ENCODE data around the gene ARHGAP6. TPM values are rescaled to one million over a fixed set of nuclear protein-coding genes. Genes with fewer than 3 reads are reported as not detected.
A peak's percentile ranks its signal among the peaks of the same experiment; 100 is the strongest.

Gene ARHGAP6
- total and polyA plus RNA-seq, 2 experiments from 2014 or later = 0.26 to 0.59 TPM

DNA sequence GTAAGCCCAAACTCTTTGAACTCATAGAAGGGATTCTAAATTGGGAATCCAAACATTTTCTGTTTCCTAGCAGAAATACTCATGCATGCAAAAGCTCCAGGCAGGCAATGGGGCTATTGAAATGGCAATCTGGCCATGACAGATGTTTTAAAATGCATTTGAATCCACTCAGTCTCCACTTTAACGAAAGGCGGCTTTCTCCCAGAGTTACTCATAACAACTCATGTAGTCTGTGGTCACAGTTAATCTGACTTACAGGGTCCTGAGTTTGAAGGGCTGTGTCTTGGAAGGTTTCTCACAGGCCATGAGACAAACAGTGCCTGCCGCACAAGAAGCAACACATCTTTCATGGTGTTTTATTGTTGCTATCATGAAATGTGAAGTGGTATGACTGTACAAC, 186.8 kb downstream of the ARHGAP6 start:
- Histone ChIP-seq H3K4me2 (peak overlapping the region; percentile 35; the same call in 1 of the 2 replicates), H2AFZ (no peak overlapping the region; the same call in 1 of the 2 replicates), H3K79me2 (replicated peaks; ENCODE audit: insufficient read depth) (no peaks in the 10 kb centered on the region), H3K27ac (ENCODE audit: low read depth) (no peak overlapping the region), H4K20me1 (replicated peaks; ENCODE audit: insufficient read depth) (no peaks in the 10 kb centered on the region), H3K4me1 (ENCODE audit: insufficient read depth) (peaks cover 15% of the 10 kb centered on the region; the same call in 1 of the 2 replicates), H3K36me3 (ENCODE audit: insufficient read depth) (no peaks in the 10 kb centered on the region), H3K9me2 (ENCODE audit: insufficient read depth) (no peaks in the 10 kb centered on the region), H3F3A (replicated peaks; ENCODE audit: low read depth) (no peaks in the 10 kb centered on the region), H3K27me3 (ENCODE audit: insufficient read depth) (no peaks in the 10 kb centered on the region), H3K4me3 (no peak overlapping the region)
- no peak overlapping the region for H3K27ac Mint-ChIP-seq
- ATAC-seq = no peak
- peaks cover under 1% of the 10 kb centered on the region for H3K27me3 Mint-ChIP-seq (ENCODE audit: insufficient read depth, low read depth, poor library complexity)
- DNase-seq (ENCODE audit: low spot score) = peak; percentile 0
- H3K4me1 Mint-ChIP-seq = peaks cover 29% of the 10 kb centered on the region
- no peak for TF ChIP-seq NANOG (IDR thresholded peaks at IDR 0.05; ENCODE audit: borderline replicate concordance)
- no peak for TF ChIP-seq STAT1 (IDR thresholded peaks at IDR 0.05; ENCODE audit: unreplicated experiment)
- no peak for TF ChIP-seq JUNB (IDR thresholded peaks at IDR 0.05; ENCODE audit: unreplicated experiment)
- no peak for TF ChIP-seq EZH2phosphoT487 (IDR thresholded peaks at IDR 0.05; ENCODE audit: unreplicated experiment)
- TF ChIP-seq, protein P1, sequence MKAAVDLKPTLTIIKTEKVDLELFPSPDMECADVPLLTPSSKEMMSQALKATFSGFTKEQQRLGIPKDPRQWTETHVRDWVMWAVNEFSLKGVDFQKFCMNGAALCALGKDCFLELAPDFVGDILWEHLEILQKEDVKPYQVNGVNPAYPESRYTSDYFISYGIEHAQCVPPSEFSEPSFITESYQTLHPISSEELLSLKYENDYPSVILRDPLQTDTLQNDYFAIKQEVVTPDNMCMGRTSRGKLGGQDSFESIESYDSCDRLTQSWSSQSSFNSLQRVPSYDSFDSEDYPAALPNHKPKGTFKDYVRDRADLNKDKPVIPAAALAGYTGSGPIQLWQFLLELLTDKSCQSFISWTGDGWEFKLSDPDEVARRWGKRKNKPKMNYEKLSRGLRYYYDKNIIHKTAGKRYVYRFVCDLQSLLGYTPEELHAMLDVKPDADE (IDR thresholded peaks at IDR 0.05) = no peak
- no peak for TF ChIP-seq POLR2AphosphoS5 (IDR thresholded peaks at IDR 0.05; ENCODE audit: low read depth)
- TF ChIP-seq CREB1 (CRISPR knock-in tag; IDR thresholded peaks at IDR 0.05; ENCODE audit: low read depth) = no peak
- no peaks in the 10 kb centered on the region for H3K36me3 Mint-ChIP-seq (ENCODE audit: low read depth)
- H3K4me3 Mint-ChIP-seq = no peak overlapping the region
- H3K9me3 Mint-ChIP-seq = no peaks in the 10 kb centered on the region

DNA sequence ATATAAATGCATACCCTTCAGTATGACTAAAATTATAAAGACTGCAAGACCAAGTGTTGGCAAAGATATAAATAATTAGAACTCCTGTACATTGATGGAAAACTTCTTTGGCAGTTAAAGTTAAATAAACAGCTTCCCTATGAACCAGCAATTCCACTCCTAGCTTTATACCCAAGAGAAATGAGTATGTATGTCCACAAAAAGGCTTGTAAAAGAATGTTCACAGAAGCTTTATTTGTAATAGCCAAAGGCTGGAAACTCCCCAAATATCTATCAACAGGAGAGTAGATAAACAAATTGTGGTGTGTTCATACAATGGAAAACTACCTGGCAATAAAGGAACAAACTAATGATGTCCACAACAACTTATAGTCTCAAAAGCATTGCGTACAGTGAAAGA, 187.7 kb downstream of the ARHGAP6 start:
- no peaks in the 10 kb centered on the region for H3K36me3 ChIP-seq (ENCODE audit: insufficient read depth)
- peaks cover 15% of the 10 kb centered on the region; the same call in 1 of the 2 replicates for H3K4me1 ChIP-seq (ENCODE audit: insufficient read depth)
- Mint-ChIP-seq H3K4me1 (peaks cover 29% of the 10 kb centered on the region), H3K36me3 (ENCODE audit: low read depth) (no peaks in the 10 kb centered on the region), H3K9me3 (no peaks in the 10 kb centered on the region), H3K27ac (no peak overlapping the region), H3K4me3 (no peak overlapping the region), H3K27me3 (ENCODE audit: insufficient read depth, low read depth, poor library complexity) (peaks cover 2% of the 10 kb centered on the region)
- DNase-seq (ENCODE audit: low spot score) = no peak
- no peak overlapping the region for H3K27ac ChIP-seq (ENCODE audit: low read depth)
- H3K27me3 ChIP-seq (ENCODE audit: insufficient read depth) = no peaks in the 10 kb centered on the region
- H3K4me2 ChIP-seq = 0 out of 2 replicates have a peak overlapping the region, but pooled peaks have one; percentile 35
- H2AFZ ChIP-seq = no peak overlapping the region
- TF ChIP-seq NANOG (IDR thresholded peaks at IDR 0.05; ENCODE audit: borderline replicate concordance) (no peak), CREB1 (CRISPR knock-in tag; IDR thresholded peaks at IDR 0.05; ENCODE audit: low read depth) (no peak)
- H3K9me2 ChIP-seq (ENCODE audit: insufficient read depth) = no peaks in the 10 kb centered on the region
- no peaks in the 10 kb centered on the region for H4K20me1 ChIP-seq (replicated peaks; ENCODE audit: insufficient read depth)
- no peak overlapping the region for H3K4me3 ChIP-seq
- no peak for ATAC-seq
- no peaks in the 10 kb centered on the region for H3F3A ChIP-seq (replicated peaks; ENCODE audit: low read depth)
- no peaks in the 10 kb centered on the region for H3K79me2 ChIP-seq (replicated peaks; ENCODE audit: insufficient read depth)

DNA sequence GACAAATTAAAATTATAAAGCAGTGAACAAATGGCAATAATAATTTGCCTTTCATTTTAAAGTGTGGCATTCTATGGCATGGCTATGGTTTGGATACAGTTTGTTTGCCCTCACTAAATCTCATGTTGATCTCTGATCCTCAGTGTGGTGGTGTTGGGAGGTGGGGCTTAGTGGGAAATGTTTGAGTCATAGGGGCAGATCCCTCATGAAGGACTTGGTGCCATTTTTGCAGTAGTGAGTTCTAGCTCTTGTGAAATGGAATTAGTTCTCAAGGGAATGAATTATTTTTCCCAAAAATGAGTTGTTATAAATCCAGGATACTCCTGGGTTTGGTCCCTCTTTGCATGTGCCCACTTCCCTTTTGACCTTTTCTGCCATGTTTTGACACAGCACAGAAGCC, 191.1 kb downstream of the ARHGAP6 start:
- Mint-ChIP-seq H3K9me3 (no peaks in the 10 kb centered on the region), H3K4me3 (no peak overlapping the region), H3K27me3 (ENCODE audit: insufficient read depth, low read depth, poor library complexity) (peaks cover 2% of the 10 kb centered on the region), H3K4me1 (peaks cover 13% of the 10 kb centered on the region; the same call in 2 of the 3 replicates), H3K27ac (no peak overlapping the region), H3K36me3 (ENCODE audit: low read depth) (no peaks in the 10 kb centered on the region)
- Histone ChIP-seq H3K36me3 (ENCODE audit: insufficient read depth) (no peaks in the 10 kb centered on the region), H3K79me2 (replicated peaks; ENCODE audit: insufficient read depth) (no peaks in the 10 kb centered on the region), H2AFZ (no peak overlapping the region), H3K4me1 (ENCODE audit: insufficient read depth) (peaks cover 7% of the 10 kb centered on the region; the same call in 1 of the 2 replicates), H3F3A (replicated peaks; ENCODE audit: low read depth) (no peaks in the 10 kb centered on the region), H4K20me1 (replicated peaks; ENCODE audit: insufficient read depth) (no peaks in the 10 kb centered on the region), H3K4me3 (no peak overlapping the region), H3K9me2 (ENCODE audit: insufficient read depth) (no peaks in the 10 kb centered on the region), H3K4me2 (no peak overlapping the region), H3K27ac (ENCODE audit: low read depth) (no peak overlapping the region), H3K27me3 (ENCODE audit: insufficient read depth) (no peaks in the 10 kb centered on the region)
- DNase-seq (ENCODE audit: low spot score) = no peak
- ATAC-seq = no peak
- TF ChIP-seq EZH2 (IDR thresholded peaks at IDR 0.05; ENCODE audit: low read depth, unreplicated experiment) = no peak
- TF ChIP-seq, protein P2, sequence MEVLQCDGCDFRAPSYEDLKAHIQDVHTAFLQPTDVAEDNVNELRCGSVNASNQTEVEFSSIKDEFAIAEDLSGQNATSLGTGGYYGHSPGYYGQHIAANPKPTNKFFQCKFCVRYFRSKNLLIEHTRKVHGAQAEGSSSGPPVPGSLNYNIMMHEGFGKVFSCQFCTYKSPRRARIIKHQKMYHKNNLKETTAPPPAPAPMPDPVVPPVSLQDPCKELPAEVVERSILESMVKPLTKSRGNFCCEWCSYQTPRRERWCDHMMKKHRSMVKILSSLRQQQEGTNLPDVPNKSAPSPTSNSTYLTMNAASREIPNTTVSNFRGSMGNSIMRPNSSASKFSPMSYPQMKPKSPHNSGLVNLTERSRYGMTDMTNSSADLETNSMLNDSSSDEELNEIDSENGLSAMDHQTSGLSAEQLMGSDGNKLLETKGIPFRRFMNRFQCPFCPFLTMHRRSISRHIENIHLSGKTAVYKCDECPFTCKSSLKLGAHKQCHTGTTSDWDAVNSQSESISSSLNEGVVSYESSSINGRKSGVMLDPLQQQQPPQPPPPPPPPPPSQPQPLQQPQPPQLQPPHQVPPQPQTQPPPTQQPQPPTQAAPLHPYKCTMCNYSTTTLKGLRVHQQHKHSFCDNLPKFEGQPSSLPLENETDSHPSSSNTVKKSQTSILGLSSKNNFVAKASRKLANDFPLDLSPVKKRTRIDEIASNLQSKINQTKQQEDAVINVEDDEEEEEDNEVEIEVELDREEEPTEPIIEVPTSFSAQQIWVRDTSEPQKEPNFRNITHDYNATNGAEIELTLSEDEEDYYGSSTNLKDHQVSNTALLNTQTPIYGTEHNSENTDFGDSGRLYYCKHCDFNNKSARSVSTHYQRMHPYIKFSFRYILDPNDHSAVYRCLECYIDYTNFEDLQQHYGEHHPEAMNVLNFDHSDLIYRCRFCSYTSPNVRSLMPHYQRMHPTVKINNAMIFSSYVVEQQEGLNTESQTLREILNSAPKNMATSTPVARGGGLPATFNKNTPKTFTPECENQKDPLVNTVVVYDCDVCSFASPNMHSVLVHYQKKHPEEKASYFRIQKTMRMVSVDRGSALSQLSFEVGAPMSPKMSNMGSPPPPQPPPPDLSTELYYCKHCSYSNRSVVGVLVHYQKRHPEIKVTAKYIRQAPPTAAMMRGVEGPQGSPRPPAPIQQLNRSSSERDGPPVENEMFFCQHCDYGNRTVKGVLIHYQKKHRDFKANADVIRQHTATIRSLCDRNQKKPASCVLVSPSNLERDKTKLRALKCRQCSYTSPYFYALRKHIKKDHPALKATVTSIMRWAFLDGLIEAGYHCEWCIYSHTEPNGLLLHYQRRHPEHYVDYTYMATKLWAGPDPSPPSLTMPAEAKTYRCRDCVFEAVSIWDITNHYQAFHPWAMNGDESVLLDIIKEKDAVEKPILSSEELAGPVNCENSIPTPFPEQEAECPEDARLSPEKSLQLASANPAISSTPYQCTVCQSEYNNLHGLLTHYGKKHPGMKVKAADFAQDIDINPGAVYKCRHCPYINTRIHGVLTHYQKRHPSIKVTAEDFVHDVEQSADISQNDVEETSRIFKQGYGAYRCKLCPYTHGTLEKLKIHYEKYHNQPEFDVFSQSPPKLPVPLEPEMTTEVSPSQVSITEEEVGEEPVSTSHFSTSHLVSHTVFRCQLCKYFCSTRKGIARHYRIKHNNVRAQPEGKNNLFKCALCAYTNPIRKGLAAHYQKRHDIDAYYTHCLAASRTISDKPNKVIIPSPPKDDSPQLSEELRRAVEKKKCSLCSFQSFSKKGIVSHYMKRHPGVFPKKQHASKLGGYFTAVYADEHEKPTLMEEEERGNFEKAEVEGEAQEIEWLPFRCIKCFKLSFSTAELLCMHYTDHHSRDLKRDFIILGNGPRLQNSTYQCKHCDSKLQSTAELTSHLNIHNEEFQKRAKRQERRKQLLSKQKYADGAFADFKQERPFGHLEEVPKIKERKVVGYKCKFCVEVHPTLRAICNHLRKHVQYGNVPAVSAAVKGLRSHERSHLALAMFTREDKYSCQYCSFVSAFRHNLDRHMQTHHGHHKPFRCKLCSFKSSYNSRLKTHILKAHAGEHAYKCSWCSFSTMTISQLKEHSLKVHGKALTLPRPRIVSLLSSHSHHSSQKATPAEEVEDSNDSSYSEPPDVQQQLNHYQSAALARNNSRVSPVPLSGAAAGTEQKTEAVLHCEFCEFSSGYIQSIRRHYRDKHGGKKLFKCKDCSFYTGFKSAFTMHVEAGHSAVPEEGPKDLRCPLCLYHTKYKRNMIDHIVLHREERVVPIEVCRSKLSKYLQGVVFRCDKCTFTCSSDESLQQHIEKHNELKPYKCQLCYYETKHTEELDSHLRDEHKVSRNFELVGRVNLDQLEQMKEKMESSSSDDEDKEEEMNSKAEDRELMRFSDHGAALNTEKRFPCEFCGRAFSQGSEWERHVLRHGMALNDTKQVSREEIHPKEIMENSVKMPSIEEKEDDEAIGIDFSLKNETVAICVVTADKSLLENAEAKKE (CRISPR knock-in tag; IDR thresholded peaks at IDR 0.05) = no peak
